ENCODE results near the gene LRRC15. TPM values are rescaled to one million over a fixed set of nuclear protein-coding genes. Genes with fewer than 3 reads are reported as not detected.

LRRC15 gene
- total RNA-seq, 1 donor from 2014 or later = not detected

DNA sequence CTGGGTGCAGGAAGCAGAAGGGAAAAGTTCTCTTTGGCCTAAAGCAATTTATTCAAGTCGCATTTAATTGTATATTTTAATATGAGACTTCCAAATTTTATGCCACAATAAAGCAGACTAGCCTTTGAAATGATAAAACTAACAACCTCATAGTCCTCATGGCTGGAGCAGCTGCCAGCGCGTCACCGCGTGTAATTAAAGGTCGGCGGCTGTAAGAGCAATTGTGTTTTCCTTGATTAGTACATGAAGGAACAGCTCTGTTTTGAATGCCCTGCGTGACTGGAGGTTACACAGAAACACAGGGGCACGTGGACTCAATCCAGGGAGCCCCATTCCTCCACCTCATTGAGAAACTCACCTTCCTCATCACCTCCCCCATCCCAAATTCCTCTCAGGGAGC, 10.1 kb upstream of the LRRC15 start:
- H3K4me3 ChIP-seq = no peak overlapping the region
- no peaks in the 10 kb centered on the region for H3K4me1 ChIP-seq
- intact Hi-C loops (cut with DNase I) = no loop called here
- TF ChIP-seq POLR2A (IDR thresholded peaks at IDR 0.05) (no peak), POLR2AphosphoS5 (IDR thresholded peaks at IDR 0.05; ENCODE audit: insufficient read depth in 1 of 2, low read depth in 1 of 2) (no peak)
- TF ChIP-seq, protein P1, sequence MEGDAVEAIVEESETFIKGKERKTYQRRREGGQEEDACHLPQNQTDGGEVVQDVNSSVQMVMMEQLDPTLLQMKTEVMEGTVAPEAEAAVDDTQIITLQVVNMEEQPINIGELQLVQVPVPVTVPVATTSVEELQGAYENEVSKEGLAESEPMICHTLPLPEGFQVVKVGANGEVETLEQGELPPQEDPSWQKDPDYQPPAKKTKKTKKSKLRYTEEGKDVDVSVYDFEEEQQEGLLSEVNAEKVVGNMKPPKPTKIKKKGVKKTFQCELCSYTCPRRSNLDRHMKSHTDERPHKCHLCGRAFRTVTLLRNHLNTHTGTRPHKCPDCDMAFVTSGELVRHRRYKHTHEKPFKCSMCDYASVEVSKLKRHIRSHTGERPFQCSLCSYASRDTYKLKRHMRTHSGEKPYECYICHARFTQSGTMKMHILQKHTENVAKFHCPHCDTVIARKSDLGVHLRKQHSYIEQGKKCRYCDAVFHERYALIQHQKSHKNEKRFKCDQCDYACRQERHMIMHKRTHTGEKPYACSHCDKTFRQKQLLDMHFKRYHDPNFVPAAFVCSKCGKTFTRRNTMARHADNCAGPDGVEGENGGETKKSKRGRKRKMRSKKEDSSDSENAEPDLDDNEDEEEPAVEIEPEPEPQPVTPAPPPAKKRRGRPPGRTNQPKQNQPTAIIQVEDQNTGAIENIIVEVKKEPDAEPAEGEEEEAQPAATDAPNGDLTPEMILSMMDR (IDR thresholded peaks at IDR 0.05) = no peak
- H3K27ac ChIP-seq = no peak overlapping the region
- H3K9me3 ChIP-seq = no peaks in the 10 kb centered on the region
- H3K36me3 ChIP-seq = no peaks in the 10 kb centered on the region
- no peaks in the 10 kb centered on the region for H3K27me3 ChIP-seq
- no peak for DNase-seq (ENCODE audit: extremely low spot score in 2 of 2)

DNA sequence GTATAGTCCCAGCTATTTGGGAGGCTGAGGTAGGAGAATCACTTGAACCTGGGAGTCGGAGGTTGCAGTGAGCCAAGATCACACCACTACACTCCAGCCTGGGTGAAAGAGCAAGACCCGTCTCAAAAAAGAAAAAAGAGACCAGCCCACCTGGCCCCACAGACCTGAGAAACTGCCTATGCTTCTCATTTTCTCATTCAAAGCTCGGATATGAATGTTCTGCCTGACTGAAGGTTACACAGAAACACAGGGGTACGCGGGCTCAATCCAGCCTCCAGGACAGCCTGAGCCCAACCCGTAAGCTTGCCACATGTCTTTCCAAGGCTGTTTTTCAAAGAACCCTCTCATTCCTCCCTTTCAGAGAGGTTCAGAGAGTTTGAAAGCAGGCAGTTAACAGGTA, 9.7 kb upstream of the LRRC15 start:
- Histone ChIP-seq H3K36me3 (no peaks in the 10 kb centered on the region), H3K4me1 (no peaks in the 10 kb centered on the region), H3K9me3 (no peaks in the 10 kb centered on the region), H3K27ac (no peak overlapping the region), H3K4me3 (no peak overlapping the region), H3K27me3 (no peaks in the 10 kb centered on the region)
- no peak for TF ChIP-seq POLR2AphosphoS5 (IDR thresholded peaks at IDR 0.05; ENCODE audit: insufficient read depth in 1 of 2, low read depth in 1 of 2)
- no peak for TF ChIP-seq POLR2A (IDR thresholded peaks at IDR 0.05)
- TF ChIP-seq, protein P1 (IDR thresholded peaks at IDR 0.05) = no peak
- intact Hi-C loops (cut with DNase I) = no loop called here
- DNase-seq (ENCODE audit: extremely low spot score in 2 of 2) = no peak

DNA sequence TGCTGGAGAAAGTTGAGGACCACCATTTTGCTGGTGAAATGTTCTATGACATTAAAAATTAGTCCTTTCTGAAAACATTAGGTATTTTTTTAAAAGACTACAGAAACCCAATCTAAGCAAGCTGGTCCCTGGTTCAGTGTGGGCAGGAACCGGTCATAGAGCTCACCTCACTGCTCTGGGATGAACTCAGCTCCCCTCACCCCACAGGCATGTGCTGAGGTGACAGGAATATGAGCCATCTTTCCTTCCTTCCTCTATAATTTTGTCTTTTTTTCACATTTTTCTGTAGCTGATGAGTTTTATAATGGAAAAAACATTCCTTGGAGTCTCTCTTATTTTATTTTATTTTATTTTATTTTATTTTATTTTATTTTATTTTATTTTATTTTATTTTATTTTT, 8.2 kb upstream of the LRRC15 start:
- Histone ChIP-seq H3K4me1 (no peaks in the 10 kb centered on the region), H3K4me3 (no peak overlapping the region), H3K27ac (no peak overlapping the region), H3K36me3 (no peaks in the 10 kb centered on the region), H3K9me3 (no peaks in the 10 kb centered on the region), H3K27me3 (no peaks in the 10 kb centered on the region)
- TF ChIP-seq POLR2A (IDR thresholded peaks at IDR 0.05) (no peak), POLR2AphosphoS5 (IDR thresholded peaks at IDR 0.05; ENCODE audit: insufficient read depth in 1 of 2, low read depth in 1 of 2) (no peak)
- TF ChIP-seq, protein P1 (IDR thresholded peaks at IDR 0.05) = no peak
- no peak for DNase-seq (ENCODE audit: extremely low spot score in 2 of 2)
- intact Hi-C loops (cut with DNase I) = no loop called here

DNA sequence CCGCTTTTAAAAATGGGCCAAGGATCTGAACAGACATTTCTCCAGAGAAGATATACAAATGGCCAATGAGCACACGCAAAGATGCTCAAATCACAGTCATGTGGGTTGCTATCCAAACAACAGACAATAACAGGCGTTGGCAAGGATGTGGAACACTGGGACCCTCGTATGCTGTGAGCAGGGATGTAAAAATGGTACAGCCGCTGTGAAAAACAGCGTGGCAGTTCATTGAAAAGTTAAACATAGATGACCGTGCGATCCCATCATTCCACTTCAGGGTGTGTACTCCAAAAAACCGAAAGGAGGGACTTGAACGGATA, 6.7 kb upstream of the LRRC15 start:
- Histone ChIP-seq H3K36me3 (no peaks in the 10 kb centered on the region), H3K27ac (no peak overlapping the region), H3K9me3 (no peaks in the 10 kb centered on the region), H3K27me3 (no peaks in the 10 kb centered on the region), H3K4me1 (no peaks in the 10 kb centered on the region), H3K4me3 (no peak overlapping the region)
- no peak for TF ChIP-seq POLR2AphosphoS5 (IDR thresholded peaks at IDR 0.05; ENCODE audit: insufficient read depth in 1 of 2, low read depth in 1 of 2)
- no peak for DNase-seq (ENCODE audit: extremely low spot score in 2 of 2)
- intact Hi-C loops (cut with DNase I) = no loop called here

DNA sequence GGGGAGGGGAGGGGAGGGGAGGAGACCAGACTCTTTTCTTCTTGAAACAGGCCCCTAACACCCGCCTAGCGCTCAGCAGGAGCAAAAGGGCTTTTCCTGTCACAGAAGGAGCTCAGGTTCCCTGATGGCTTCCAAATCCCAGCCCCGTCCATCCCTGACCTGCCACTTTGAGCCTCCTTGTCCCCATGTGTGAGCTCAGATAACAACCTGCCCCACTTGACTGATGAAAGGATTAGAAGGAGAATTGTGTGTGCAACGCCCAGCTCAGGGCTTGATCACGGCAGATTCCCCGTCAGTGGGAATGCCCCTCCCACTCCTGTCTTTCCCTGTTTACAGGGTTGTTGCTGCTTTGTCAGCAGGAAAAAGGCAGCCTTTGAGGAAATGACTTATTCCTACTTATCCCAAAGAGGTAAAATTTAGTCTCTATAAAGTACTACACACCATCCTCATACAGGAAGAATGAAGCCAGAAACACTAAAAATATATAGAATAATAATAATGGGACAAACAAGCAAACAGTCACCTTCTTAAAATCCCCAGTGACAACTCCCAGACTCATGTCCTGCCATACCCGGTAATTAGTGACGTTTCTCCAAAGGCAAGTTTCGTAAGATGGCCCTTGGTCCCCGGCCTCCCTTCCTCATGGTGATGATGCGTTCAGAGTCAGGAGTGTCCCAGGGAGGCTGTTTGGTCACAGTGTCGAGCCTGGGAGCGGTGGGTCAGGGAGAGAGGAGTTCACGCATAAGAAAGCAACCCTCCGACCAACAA, 6.1 kb upstream of the LRRC15 start:
- no peak for DNase-seq (ENCODE audit: extremely low spot score in 2 of 2)
- Histone ChIP-seq H3K4me3 (no peak overlapping the region), H3K27me3 (no peaks in the 10 kb centered on the region), H3K36me3 (no peaks in the 10 kb centered on the region), H3K27ac (no peak overlapping the region), H3K4me1 (no peaks in the 10 kb centered on the region), H3K9me3 (no peaks in the 10 kb centered on the region)
- intact Hi-C loops (cut with DNase I) = no loop called here
- no peak for TF ChIP-seq POLR2AphosphoS5 (IDR thresholded peaks at IDR 0.05; ENCODE audit: insufficient read depth in 1 of 2, low read depth in 1 of 2)
- TF ChIP-seq POLR2A (IDR thresholded peaks at IDR 0.05) = no peak
- TF ChIP-seq, protein P1 (IDR thresholded peaks at IDR 0.05) = no peak

Data from vagina (tissue), 2 donors.